Activated CD8-positive, alpha-beta memory T cell treated with anti-CD3 and anti-CD28 coated beads, Interleukin-2, amount 50 U/mL, for 24 hours (primary cell): ENCODE data around the gene ZNF658.
"Not testable (repeated sequence)": the region's sequence is repeated elsewhere in the genome, so short reads cannot be mapped to it uniquely, and the experiment has no call there.

Experiments
- DNase-seq: peaks from one replicate; pipeline ENCODE4 v3.0.0-alpha.2; 2020; ENCODE audit errors: extremely low read depth

Gene ZNF658

GRCh38 chr9:66900490-66901131, at the start of gene ZNF658:
Gene ZNF658 (plus strand): TSS chr9:66900725. CDS start chr9:66903562, 2,837 bp downstream.
- DNase-seq: peak; percentile 30

GRCh38 chr9:66861732-66862131, 38.8 kb upstream of the ZNF658 start:
- not testable (repeated sequence) for DNase-seq

GRCh38 chr9:66868660-66869059, 31.9 kb upstream of the ZNF658 start:
- DNase-seq: not testable (repeated sequence)

- not testable (repeated sequence) for DNase-seq
These were observed 19.9 kb upstream of the ZNF658 start for GRCh38 chr9:66880605-66881004.

- not testable (repeated sequence) for DNase-seq
These were observed 18.7 kb upstream of the ZNF658 start for GRCh38 chr9:66881847-66882246.

- not testable (repeated sequence) for DNase-seq
These were observed 10.2 kb upstream of the ZNF658 start for GRCh38 chr9:66890334-66890733.

GRCh38 chr9:66901141-66901540, 616 bp downstream of the ZNF658 start:
- not testable (repeated sequence) for DNase-seq

GRCh38 chr9:66909560-66909959, 9.0 kb downstream of the ZNF658 start:
- not testable (repeated sequence) for DNase-seq

- DNase-seq: not testable (repeated sequence)
These were observed 19.5 kb downstream of the ZNF658 start for GRCh38 chr9:66920072-66920471.

GRCh38 chr9:66936194-66936870, 35.8 kb downstream of the ZNF658 start:
- DNase-seq: not testable (repeated sequence)

GRCh38 chr9:66937662-66938061, 37.1 kb downstream of the ZNF658 start:
- not testable (repeated sequence) for DNase-seq

GRCh38 chr9:66938322-66938721, 37.8 kb downstream of the ZNF658 start:
- DNase-seq: not testable (repeated sequence)

- DNase-seq: not testable (repeated sequence)
These were observed 39.6 kb downstream of the ZNF658 start for GRCh38 chr9:66939878-66940830.

GRCh38 chr9:66942400-66943155, 42.1 kb downstream of the ZNF658 start:
- not testable (repeated sequence) for DNase-seq

GRCh38 chr9:66952576-66952975, 52.1 kb downstream of the ZNF658 start:
- DNase-seq: not testable (repeated sequence)
